B cell (primary cell): ENCODE data around the gene MAML2. TPM values are rescaled to one million over a fixed set of nuclear protein-coding genes. Genes with fewer than 3 reads are reported as not detected.

Experiments
- ATAC-seq: fragments of 200-7000 bp; cut with Tn5 transposase; one replicate; pipeline ENCODE4 v1.10.0; 2021; ENCODE audit warnings: low read depth, mild to moderate bottlenecking, moderate number of reproducible peaks, moderate library complexity
- CTCF ChIA-PET: fragments of 350-600 bp; sonication (Branson Sonifier 250); formaldehyde crosslinking; loops from one replicate; lab custom pipeline; 2021; ENCODE audit warnings: antibody characterized with exemption, inconsistent platforms; lab: Charles Lee
- POLR2A ChIA-PET: fragments of 350-600 bp; sonication (Branson Sonifier 250); formaldehyde crosslinking; loops from one replicate; lab custom pipeline; 2021; ENCODE audit warnings: antibody characterized with exemption; lab: Charles Lee
- DNase-seq: peaks from one replicate; pipeline ENCODE4 v3.0.0; 2013
- H2AFZ ChIP-seq: 2 replicates; pipeline ENCODE4 v1.6.1; 2012; ENCODE audit warnings: mild to moderate bottlenecking, low read depth, low read length; ENCODE audit not compliant: insufficient read depth, poor library complexity, severe bottlenecking
- H3K27ac ChIP-seq, 2 donors: 1 replicate in 1 of 2; 2 replicates in 1 of 2; pipeline ENCODE4 v1.5.1; 2012 to 2013; ENCODE audit warnings: low read length in 2 of 2, mild to moderate bottlenecking in 2 of 2, moderate library complexity in 1 of 2
- H3K27me3 ChIP-seq, 4 experiments: fragments of 200-600 bp in 1 of 4; sonication (generic) in 1 of 4; replicated peaks in 1 of 4; 1 replicate in 2 of 4; 2 replicates in 2 of 4; pipeline versions ENCODE4 v1.6.1 to v1.7.0; 2013 to 2016; ENCODE audit warnings: low read length in 3 of 4, mild to moderate bottlenecking in 2 of 4, mixed read lengths in 1 of 4, moderate library complexity in 1 of 4; ENCODE audit not compliant: insufficient read depth in 4 of 4, control insufficient read depth in 3 of 4; ENCODE audit errors: control extremely low read depth in 1 of 4
- H3K36me3 ChIP-seq, 2 experiments: replicated peaks in 1 of 2; 1 replicate in 1 of 2; 2 replicates in 1 of 2; pipeline versions ENCODE4 v1.6.1 to v1.7.1; 2013; ENCODE audit warnings: low read length in 1 of 2; ENCODE audit not compliant: insufficient read depth in 2 of 2, control insufficient read depth in 1 of 2; ENCODE audit errors: control extremely low read depth in 1 of 2, extremely low read depth in 1 of 2
- H3K4me1 ChIP-seq, 2 donors: fragments of 200-600 bp in 1 of 2; sonication (generic) in 1 of 2; 1 replicate in 1 of 2; 2 replicates in 1 of 2; pipeline versions ENCODE4 v1.5.1 to v1.6.1; 2013 to 2017; ENCODE audit warnings: low read length in 2 of 2; ENCODE audit not compliant: control insufficient read depth in 2 of 2, insufficient read depth in 2 of 2
- H3K4me2 ChIP-seq: replicated peaks from 2 replicates; pipeline ENCODE3; 2012; ENCODE audit warnings: mild to moderate bottlenecking, low read depth, low read length; ENCODE audit not compliant: poor library complexity, severe bottlenecking
- H3K4me3 ChIP-seq, 5 experiments: fragments of 200-600 bp in 1 of 5; sonication (generic) in 1 of 5; 1 replicate in 3 of 5; 2 replicates in 2 of 5; pipeline versions ENCODE4 v1.5.1 to v1.7.0; 2011 to 2016; ENCODE audit warnings: low read length in 4 of 5, mild to moderate bottlenecking in 4 of 5, low read depth in 2 of 5, control low read depth in 1 of 5, moderate library complexity in 1 of 5; ENCODE audit not compliant: insufficient read depth in 1 of 5; ENCODE audit errors: control extremely low read depth in 1 of 5, extremely low read depth in 1 of 5
- H3K79me2 ChIP-seq: fragments of 200-600 bp; sonication (generic); one replicate; pipeline ENCODE4 v1.6.0; 2016; ENCODE audit warnings: low read length; ENCODE audit not compliant: control insufficient read depth, insufficient read depth
- H3K9ac ChIP-seq: fragments of 200-600 bp; sonication (generic); 2 replicates; pipeline ENCODE4 v1.6.1; 2017; ENCODE audit warnings: mild to moderate bottlenecking, low read length, moderate library complexity
- H3K9me3 ChIP-seq, 3 donors: one replicate each; pipeline versions ENCODE4 v1.6.1 to v1.7.1; 2013; ENCODE audit warnings: low read length in 2 of 3; ENCODE audit not compliant: control insufficient read depth in 2 of 3, insufficient read depth in 1 of 3; ENCODE audit errors: control extremely low read depth in 1 of 3
- H4K20me1 ChIP-seq: 2 replicates; pipeline ENCODE4 v1.6.0; 2012; ENCODE audit warnings: mild to moderate bottlenecking, low read length; ENCODE audit not compliant: insufficient read depth, control insufficient read depth, poor library complexity, severe bottlenecking
- H3K27ac Mint-ChIP-seq: one replicate; pipeline ENCODE4 v1.8.0; 2021; ENCODE audit warnings: mixed read lengths
- H3K27me3 Mint-ChIP-seq: one replicate; pipeline ENCODE4 v1.8.0; 2021; ENCODE audit warnings: mixed read lengths
- H3K4me1 Mint-ChIP-seq: one replicate; pipeline ENCODE4 v1.8.0; 2021; ENCODE audit warnings: mixed read lengths
- H3K4me3 Mint-ChIP-seq: one replicate; pipeline ENCODE4 v1.8.0; 2021; ENCODE audit warnings: mixed read lengths
- H3K9me3 Mint-ChIP-seq: one replicate; pipeline ENCODE4 v1.8.0; 2022; ENCODE audit warnings: mixed read lengths; ENCODE audit not compliant: insufficient read depth
- EZH2 ChIP-seq: IDR thresholded peaks from 2 replicates; pipeline ENCODE4 v1.6.1; 2012; ENCODE audit warnings: borderline replicate concordance, low read depth, mild to moderate bottlenecking, moderate library complexity, low read length; ENCODE audit not compliant: insufficient read depth, poor library complexity, severe bottlenecking
- WGBS: methylation state at CpG from one replicate; pipeline ENCODE4 v1.1.5; 2013; ENCODE audit warnings: missing lambda C conversion rate; ENCODE audit not compliant: insufficient coverage; 5-methylcytosine and 5-hydroxymethylcytosine counted together
- intact Hi-C: fragments of 100-400 bp; cut with micrococcal nuclease; formaldehyde crosslinking; loops from one replicate; pipeline ENCODE4 v1.10.0; 2022
- polyA plus RNA-seq: library from polyadenylated mRNA; depleted of rRNA; stranded (reverse); fragments of >200 nt; gene quantifications from 2 replicates; pipeline ENCODE4 v1.2.3, GENCODE V29; 2012
- total RNA-seq, 2 donors: library from RNA; stranded (reverse); fragments of 120-200 nt in 1 of 2; gene quantifications; 1 replicate in 1 of 2; 2 replicates in 1 of 2; pipeline versions ENCODE4 v1.2.3 to v1.2.4, GENCODE V29; 2013 to 2022
- TF ChIP-seq, protein P1 (sequence below): fragments of 200-600 bp; IDR thresholded peaks from one replicate; pipeline ENCODE4 v1.8.0; 2022; ENCODE audit warnings: antibody characterized with exemption, mild to moderate bottlenecking

MAML2 gene
- total and polyA plus RNA-seq, 2 donors (not counting 1 experiment from before 2014, with no cell fraction given) = 10.7 to 26.4 TPM

GRCh38 chr11:96333191-96333719, 9.7 kb downstream of the MAML2 start:
- peaks cover 6 to 8% of the 10 kb centered on the region in 2 experiments for H3K36me3 ChIP-seq
- peaks cover 20% of the 10 kb centered on the region for H4K20me1 ChIP-seq
- intact Hi-C loops = no loop called here
- ATAC-seq (no peak), DNase-seq (no peak)
- Mint-ChIP-seq H3K4me1 (peaks cover 60% of the 10 kb centered on the region), H3K9me3 (no peaks in the 10 kb centered on the region), H3K27me3 (no peaks in the 10 kb centered on the region), H3K4me3 (no peak overlapping the region), H3K27ac (no peak overlapping the region)
- WGBS = 94% methylated on average over 2 of the region's 4 CpGs
- no peak overlapping the region for H3K4me2 ChIP-seq
- H3K9ac ChIP-seq = no peak overlapping the region
- no peaks in the 10 kb centered on the region for H3K27me3 ChIP-seq
- H2AFZ ChIP-seq = no peak overlapping the region
- H3K4me3 ChIP-seq = no peak overlapping the region
- H3K27ac ChIP-seq = no peak overlapping the region
- H3K9me3 ChIP-seq = no peaks in the 10 kb centered on the region
- peaks cover 99% of the 10 kb centered on the region for H3K79me2 ChIP-seq
- peaks cover 31 to 40% of the 10 kb centered on the region in 2 donors for H3K4me1 ChIP-seq
- CTCF ChIA-PET = interaction anchor here (2.2 kb wide), 1 partner anchor 9 kb away, joined by 17 read pairs; the partner anchor contains the start of gene MAML2
- POLR2A ChIA-PET = no interaction called here
- no peak for TF ChIP-seq EZH2

DNA sequence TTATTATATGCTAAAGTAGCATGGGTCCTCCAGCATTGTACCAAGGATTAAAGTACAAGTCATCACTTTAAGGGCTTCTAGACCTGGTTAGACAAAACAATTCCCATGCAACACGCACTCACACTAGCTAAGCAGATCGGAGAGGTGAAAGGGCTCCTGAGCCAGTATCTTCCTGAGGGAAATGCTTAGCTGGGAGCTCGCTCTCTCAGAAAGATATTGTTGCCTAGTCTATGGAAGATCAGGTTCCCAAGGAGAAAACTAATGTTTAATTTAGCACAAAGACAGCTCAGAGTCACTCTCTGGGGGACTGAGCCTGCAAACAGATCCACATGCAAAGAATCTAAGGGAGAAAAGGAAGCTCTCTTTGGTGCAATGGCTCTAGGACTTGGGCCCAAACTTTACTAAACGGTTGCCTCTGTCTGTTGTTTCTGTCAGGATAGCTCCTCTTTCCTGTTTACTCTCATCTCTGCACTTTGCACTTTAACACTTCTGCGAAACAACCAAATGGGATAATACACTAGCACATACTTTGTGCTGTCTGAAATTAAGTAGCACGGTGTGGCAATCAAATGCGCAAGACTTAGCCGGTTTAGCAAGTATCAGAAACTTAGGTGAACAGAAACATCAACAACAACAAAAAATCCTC, 10.7 kb downstream of the MAML2 start:
- ChIA-PET CTCF (interaction anchor here (0.6 to 2.2 kb wide), 2 partner anchors 10 to 138 kb away, joined by 4 to 17 read pairs; partner anchors contain the start of gene MAML2), POLR2A (no interaction called here)
- intact Hi-C loops = no loop called here
- Mint-ChIP-seq H3K9me3 (no peaks in the 10 kb centered on the region), H3K27ac (no peak overlapping the region), H3K4me3 (no peak overlapping the region), H3K27me3 (no peaks in the 10 kb centered on the region), H3K4me1 (peaks cover 50% of the 10 kb centered on the region)
- TF ChIP-seq, protein P1, sequence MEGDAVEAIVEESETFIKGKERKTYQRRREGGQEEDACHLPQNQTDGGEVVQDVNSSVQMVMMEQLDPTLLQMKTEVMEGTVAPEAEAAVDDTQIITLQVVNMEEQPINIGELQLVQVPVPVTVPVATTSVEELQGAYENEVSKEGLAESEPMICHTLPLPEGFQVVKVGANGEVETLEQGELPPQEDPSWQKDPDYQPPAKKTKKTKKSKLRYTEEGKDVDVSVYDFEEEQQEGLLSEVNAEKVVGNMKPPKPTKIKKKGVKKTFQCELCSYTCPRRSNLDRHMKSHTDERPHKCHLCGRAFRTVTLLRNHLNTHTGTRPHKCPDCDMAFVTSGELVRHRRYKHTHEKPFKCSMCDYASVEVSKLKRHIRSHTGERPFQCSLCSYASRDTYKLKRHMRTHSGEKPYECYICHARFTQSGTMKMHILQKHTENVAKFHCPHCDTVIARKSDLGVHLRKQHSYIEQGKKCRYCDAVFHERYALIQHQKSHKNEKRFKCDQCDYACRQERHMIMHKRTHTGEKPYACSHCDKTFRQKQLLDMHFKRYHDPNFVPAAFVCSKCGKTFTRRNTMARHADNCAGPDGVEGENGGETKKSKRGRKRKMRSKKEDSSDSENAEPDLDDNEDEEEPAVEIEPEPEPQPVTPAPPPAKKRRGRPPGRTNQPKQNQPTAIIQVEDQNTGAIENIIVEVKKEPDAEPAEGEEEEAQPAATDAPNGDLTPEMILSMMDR = no peak
- TF ChIP-seq EZH2 = no peak
- Histone ChIP-seq H3K9ac (no peak overlapping the region), H3K36me3 (peaks cover 6 to 8% of the 10 kb centered on the region in 2 experiments), H3K79me2 (peaks cover 99% of the 10 kb centered on the region), H3K4me2 (no peak overlapping the region), H2AFZ (no peak overlapping the region), H3K9me3 (no peaks in the 10 kb centered on the region), H4K20me1 (peaks cover 22% of the 10 kb centered on the region), H3K27ac (no peak overlapping the region), H3K27me3 (no peaks in the 10 kb centered on the region), H3K4me1 (peaks cover 22 to 29% of the 10 kb centered on the region in 2 donors), H3K4me3 (no peak overlapping the region)
- no peak for ATAC-seq
- 60% methylated on average over 1 of the region's 8 CpGs for WGBS
- DNase-seq = no peak
